Endodermal cell (in vitro differentiated cells): ENCODE measurements around the gene ARMH3. TPM values are rescaled to one million over a fixed set of nuclear protein-coding genes. Genes with fewer than 3 reads are reported as not detected.

ENCODE experiments used
- DNase-seq: peaks from one replicate; pipeline ENCODE4 v3.0.0-alpha.2; 2017
- H3K27ac ChIP-seq: 2 replicates; pipeline ENCODE4 v1.5.1; 2013; ENCODE audit warnings: mild to moderate bottlenecking, low read depth, low read length, moderate library complexity
- H3K27me3 ChIP-seq: 2 replicates; pipeline ENCODE4 v1.6.1; 2013; ENCODE audit warnings: mild to moderate bottlenecking, low read length, moderate library complexity; ENCODE audit not compliant: insufficient read depth, control insufficient read depth, poor library complexity, severe bottlenecking
- H3K36me3 ChIP-seq: 2 replicates; pipeline ENCODE4 v1.7.0; 2013; ENCODE audit warnings: mild to moderate bottlenecking, low read length, moderate library complexity; ENCODE audit not compliant: control insufficient read depth, insufficient read depth
- H3K4me1 ChIP-seq: one replicate; pipeline ENCODE4 v1.7.0; 2013; ENCODE audit warnings: low read length; ENCODE audit not compliant: control insufficient read depth, insufficient read depth
- H3K4me3 ChIP-seq: 2 replicates; pipeline ENCODE4 v1.5.1; 2013; ENCODE audit warnings: mild to moderate bottlenecking, low read length, moderate library complexity
- H3K9ac ChIP-seq: 2 replicates; pipeline ENCODE4 v1.6.1; 2013; ENCODE audit warnings: mild to moderate bottlenecking, low read length, moderate library complexity; ENCODE audit not compliant: poor library complexity, severe bottlenecking; ENCODE audit errors: extremely low read depth
- H3K9me3 ChIP-seq: 2 replicates; pipeline ENCODE4 v1.6.1; 2013; ENCODE audit warnings: mild to moderate bottlenecking, low read length, moderate library complexity; ENCODE audit not compliant: control insufficient read depth
- H3K27ac Mint-ChIP-seq: 2 replicates; pipeline ENCODE4 v1.8.0; 2020; ENCODE audit warnings: mixed read lengths
- H3K27me3 Mint-ChIP-seq: 2 replicates; pipeline ENCODE4 v1.8.0; 2021; ENCODE audit warnings: mild to moderate bottlenecking, mixed read lengths; ENCODE audit not compliant: insufficient read depth
- H3K36me3 Mint-ChIP-seq: 2 replicates; pipeline ENCODE4 v1.8.0; 2020; ENCODE audit warnings: low read depth, mixed read lengths
- H3K4me1 Mint-ChIP-seq: 2 replicates; pipeline ENCODE4 v1.8.0; 2020; ENCODE audit warnings: mixed read lengths
- H3K4me3 Mint-ChIP-seq: 2 replicates; pipeline ENCODE4 v1.8.0; 2020; ENCODE audit warnings: mild to moderate bottlenecking, moderate library complexity, mixed read lengths
- H3K9me3 Mint-ChIP-seq: 2 replicates; pipeline ENCODE4 v1.8.0; 2020; ENCODE audit warnings: mild to moderate bottlenecking, mixed read lengths
- CTCF ChIP-seq: fragments of 200-600 bp; sonication (generic); conservative IDR thresholded peaks from 2 replicates; pipeline ENCODE4 v1.5.0; 2021; ENCODE audit warnings: antibody characterized with exemption, mild to moderate bottlenecking
- WGBS, 2 experiments: methylation state at CpG; one replicate each; pipeline versions ENCODE4 v1.1.5 to v1.1.7; 2013; ENCODE audit warnings: missing lambda C conversion rate in 2 of 2, mixed read lengths in 1 of 2; ENCODE audit not compliant: insufficient coverage in 1 of 2, insufficient read length in 1 of 2; 5-methylcytosine and 5-hydroxymethylcytosine counted together
- total RNA-seq, 2 donors: library from RNA; stranded (reverse); fragmentation: NEBNext Ultra II Directional in 1 of 2; extraction: Animal tissue kit (Norgen Biotek cat#: 25700) in 1 of 2; gene quantifications; 2 replicates in 1 of 2; 3 replicates in 1 of 2; pipeline ENCODE4 v1.2.1, GENCODE V29; 2021

The ARMH3 gene
- total RNA-seq, 2 donors from 2014 or later: 18.0 to 19.7 TPM

GRCh38 chr10:101888251-101888949 is 167.6 kb downstream of the ARMH3 start:
- H3K9ac ChIP-seq: no peak overlapping the region
- H3K4me1 ChIP-seq: peaks cover 3% of the 10 kb centered on the region
- H3K27me3 ChIP-seq: no peaks in the 10 kb centered on the region
- no peak for DNase-seq
- Mint-ChIP-seq H3K4me3 (no peak overlapping the region), H3K4me1 (peaks cover 11% of the 10 kb centered on the region), H3K36me3 (peaks cover 10% of the 10 kb centered on the region), H3K27me3 (no peaks in the 10 kb centered on the region), H3K27ac (no peak overlapping the region), H3K9me3 (no peaks in the 10 kb centered on the region)
- H3K36me3 ChIP-seq: no peaks in the 10 kb centered on the region
- H3K27ac ChIP-seq: no peak overlapping the region
- no peaks in the 10 kb centered on the region for H3K9me3 ChIP-seq
- whole genome bisulfite sequencing, 2 experiments: 96% methylated on average over 2 of the region's 2 CpGs; no CpG with 5 or more reads in 1 of the 2 experiments
- H3K4me3 ChIP-seq: no peak overlapping the region
- TF ChIP-seq CTCF: no peak

- H3K36me3 Mint-ChIP-seq: peaks cover 10% of the 10 kb centered on the region
- Histone ChIP-seq H3K27me3 (no peaks in the 10 kb centered on the region), H3K9ac (no peak overlapping the region), H3K27ac (no peak overlapping the region), H3K4me1 (peaks cover 2% of the 10 kb centered on the region), H3K4me3 (no peak overlapping the region), H3K9me3 (no peaks in the 10 kb centered on the region), H3K36me3 (no peaks in the 10 kb centered on the region)
- H3K27me3 Mint-ChIP-seq: no peaks in the 10 kb centered on the region
- H3K27ac Mint-ChIP-seq: no peak overlapping the region
- H3K4me3 Mint-ChIP-seq: no peak overlapping the region
- 90 to 95% methylated on average over 3 to 5 of the region's 5 CpGs for WGBS, 2 experiments
- peaks cover 6% of the 10 kb centered on the region for H3K4me1 Mint-ChIP-seq
- H3K9me3 Mint-ChIP-seq: no peaks in the 10 kb centered on the region
- DNase-seq: no peak
- TF ChIP-seq CTCF: no peak
Measured at GRCh38 chr10:101887775-101888174, 168.2 kb downstream of the ARMH3 start.

- H3K4me3 ChIP-seq: no peak overlapping the region
- no peaks in the 10 kb centered on the region for H3K4me1 ChIP-seq
- H3K4me1 Mint-ChIP-seq: peaks cover 6% of the 10 kb centered on the region
- H3K9me3 Mint-ChIP-seq: no peaks in the 10 kb centered on the region
- no peaks in the 10 kb centered on the region for H3K36me3 ChIP-seq
- TF ChIP-seq CTCF: no peak
- WGBS, 2 experiments: 100% methylated on average over 1 of the region's 1 CpG; no CpG with 5 or more reads in 1 of the 2 experiments
- H3K9me3 ChIP-seq: no peaks in the 10 kb centered on the region
- no peak overlapping the region for H3K27ac Mint-ChIP-seq
- H3K36me3 Mint-ChIP-seq: peaks cover 10% of the 10 kb centered on the region
- H3K4me3 Mint-ChIP-seq: no peak overlapping the region
- H3K27me3 Mint-ChIP-seq: no peaks in the 10 kb centered on the region
- DNase-seq: no peak
- H3K9ac ChIP-seq: no peak overlapping the region
- no peaks in the 10 kb centered on the region for H3K27me3 ChIP-seq
- no peak overlapping the region for H3K27ac ChIP-seq
Measured at GRCh38 chr10:101886521-101887312, 169.3 kb downstream of the ARMH3 start.
